H9 (cell line): Measurements from ENCODE around the gene CEP250. TPM values are rescaled to one million over a fixed set of nuclear protein-coding genes. Genes with fewer than 3 reads are reported as not detected.

Experiments
- DNase-seq: peaks from one replicate; pipeline ENCODE4 v3.0.0-alpha.2; 2017
- H2AFZ ChIP-seq: one replicate; pipeline ENCODE4 v1.6.1; 2013; ENCODE audit warnings: mild to moderate bottlenecking, low read length, control low read depth, moderate library complexity
- H2AK5ac ChIP-seq: 2 replicates; pipeline ENCODE4 v1.6.1; 2013; ENCODE audit warnings: low read length, control low read depth, mixed read lengths; ENCODE audit not compliant: insufficient read length
- H2BK120ac ChIP-seq: one replicate; pipeline ENCODE4 v1.6.1; 2013; ENCODE audit warnings: low read depth, mild to moderate bottlenecking, low read length, control low read depth, inconsistent platforms; ENCODE audit not compliant: poor library complexity, severe bottlenecking
- H2BK12ac ChIP-seq: 2 replicates; pipeline ENCODE4 v1.6.1; 2013; ENCODE audit warnings: low read length, control low read depth, mixed read lengths, low read depth; ENCODE audit not compliant: insufficient read length
- H2BK15ac ChIP-seq: 2 replicates; pipeline ENCODE4 v1.6.1; 2013; ENCODE audit warnings: low read depth, low read length, control low read depth
- H2BK20ac ChIP-seq: one replicate; pipeline ENCODE4 v1.6.1; 2013; ENCODE audit warnings: low read depth, mild to moderate bottlenecking, low read length, control low read depth, inconsistent platforms; ENCODE audit not compliant: poor library complexity, severe bottlenecking
- H2BK5ac ChIP-seq: 2 replicates; pipeline ENCODE4 v1.6.1; 2013; ENCODE audit warnings: low read length, control low read depth, mixed read lengths; ENCODE audit not compliant: insufficient read length
- H3K14ac ChIP-seq: 2 replicates; pipeline ENCODE4 v1.6.1; 2013; ENCODE audit warnings: low read length, control low read depth; ENCODE audit not compliant: insufficient read depth
- H3K18ac ChIP-seq: 2 replicates; pipeline ENCODE4 v1.6.1; 2013; ENCODE audit warnings: low read depth, mild to moderate bottlenecking, mixed read lengths, low read length, control low read depth; ENCODE audit not compliant: insufficient read length
- H3K23ac ChIP-seq: 2 replicates; pipeline ENCODE4 v1.6.1; 2013; ENCODE audit warnings: low read length, control low read depth, mixed read lengths, low read depth; ENCODE audit not compliant: insufficient read length
- H3K23me2 ChIP-seq: 2 replicates; pipeline ENCODE4 v1.6.1; 2013; ENCODE audit warnings: low read depth, mild to moderate bottlenecking, mixed read lengths, low read length, control low read depth; ENCODE audit not compliant: insufficient read length, poor library complexity, severe bottlenecking
- H3K27ac ChIP-seq: 2 replicates; pipeline ENCODE4 v1.5.1; 2013; ENCODE audit warnings: low read length, control low read depth, mixed read lengths, low read depth; ENCODE audit not compliant: insufficient read length
- H3K27me3 ChIP-seq: 2 replicates; pipeline ENCODE4 v1.6.1; 2013; ENCODE audit warnings: low read length, control low read depth, inconsistent platforms; ENCODE audit not compliant: insufficient read depth
- H3K4ac ChIP-seq: 2 replicates; pipeline ENCODE4 v1.6.1; 2013; ENCODE audit warnings: low read depth, mild to moderate bottlenecking, control low read depth, inconsistent platforms, low read length, moderate library complexity
- H3K4me1 ChIP-seq: 2 replicates; pipeline ENCODE4 v1.6.1; 2013; ENCODE audit warnings: low read length, control low read depth, inconsistent platforms; ENCODE audit not compliant: insufficient read depth
- H3K4me2 ChIP-seq: 2 replicates; pipeline ENCODE4 v1.6.1; 2013; ENCODE audit warnings: low read length, control low read depth, mixed read lengths; ENCODE audit not compliant: insufficient read length, insufficient read depth
- H3K56ac ChIP-seq: 2 replicates; pipeline ENCODE4 v1.6.1; 2013; ENCODE audit warnings: low read depth, mild to moderate bottlenecking, mixed read lengths, low read length, control low read depth; ENCODE audit not compliant: insufficient read length
- H3K79me1 ChIP-seq: 2 replicates; pipeline ENCODE4 v1.6.1; 2013; ENCODE audit warnings: low read depth, mild to moderate bottlenecking, moderate library complexity, low read length, control low read depth, inconsistent platforms; ENCODE audit not compliant: insufficient read depth, poor library complexity, severe bottlenecking
- H3K79me2 ChIP-seq: 2 replicates; pipeline ENCODE4 v1.6.1; 2013; ENCODE audit warnings: low read length, control low read depth, inconsistent platforms; ENCODE audit not compliant: insufficient read depth
- H3K9ac ChIP-seq: 2 replicates; pipeline ENCODE4 v1.6.1; 2013; ENCODE audit warnings: low read length, control low read depth, mixed read lengths; ENCODE audit not compliant: insufficient read length; ENCODE audit errors: extremely low read depth
- H3K9me3 ChIP-seq: one replicate; pipeline ENCODE4 v1.6.1; 2013; ENCODE audit warnings: low read depth, low read length, inconsistent platforms; ENCODE audit not compliant: control insufficient read depth
- H3T11ph ChIP-seq: one replicate; pipeline ENCODE4 v1.6.1; 2013; ENCODE audit warnings: mild to moderate bottlenecking, low read length, control low read depth, inconsistent platforms
- H4K20me1 ChIP-seq: one replicate; pipeline ENCODE4 v1.6.1; 2013; ENCODE audit not compliant: control insufficient read depth, insufficient read length, insufficient read depth
- H4K5ac ChIP-seq: 2 replicates; pipeline ENCODE4 v1.6.1; 2013; ENCODE audit warnings: low read depth, mild to moderate bottlenecking, mixed read lengths, low read length, control low read depth; ENCODE audit not compliant: insufficient read length
- H4K8ac ChIP-seq: replicated peaks from 2 replicates; pipeline ENCODE4 v1.6.1; 2013; ENCODE audit warnings: low read length, control low read depth, mixed read lengths, low read depth; ENCODE audit not compliant: insufficient read length
- H4K91ac ChIP-seq: 2 replicates; pipeline ENCODE4 v1.6.1; 2013; ENCODE audit warnings: low read depth, mild to moderate bottlenecking, moderate library complexity, mixed read lengths, low read length, control low read depth; ENCODE audit not compliant: insufficient read length
- H3K27ac Mint-ChIP-seq, 3 experiments: 2 replicates in 2 of 3; 3 replicates in 1 of 3; pipeline ENCODE4 v1.8.0; 2020 to 2021; ENCODE audit warnings: mixed read lengths in 3 of 3, mild to moderate bottlenecking in 1 of 3, moderate library complexity in 1 of 3
- H3K27me3 Mint-ChIP-seq: 2 replicates; pipeline ENCODE4 v1.8.0; 2021; ENCODE audit warnings: low read depth, mild to moderate bottlenecking, moderate library complexity, mixed read lengths
- H3K36me3 Mint-ChIP-seq, 3 experiments: 2 replicates in 2 of 3; 3 replicates in 1 of 3; pipeline ENCODE4 v1.8.0; 2020 to 2021; ENCODE audit warnings: low read depth in 3 of 3, mixed read lengths in 3 of 3; ENCODE audit not compliant: insufficient read depth in 1 of 3
- H3K4me1 Mint-ChIP-seq, 2 experiments: 2 replicates each; pipeline ENCODE4 v1.8.0; 2020; ENCODE audit warnings: mixed read lengths in 2 of 2
- H3K4me3 Mint-ChIP-seq, 2 experiments: 2 replicates in 1 of 2; 3 replicates in 1 of 2; pipeline ENCODE4 v1.8.0; 2020 to 2021; ENCODE audit warnings: mild to moderate bottlenecking in 2 of 2, mixed read lengths in 2 of 2, moderate library complexity in 1 of 2
- H3K9me3 Mint-ChIP-seq, 2 experiments: 2 replicates in 1 of 2; 3 replicates in 1 of 2; pipeline ENCODE4 v1.8.0; 2020; ENCODE audit warnings: mild to moderate bottlenecking in 2 of 2, mixed read lengths in 2 of 2, moderate library complexity in 1 of 2
- WGBS: extraction: QIAGEN DNeasy Blood & Tissue Kit; methylation state at CpG from one replicate; pipeline ENCODE4 v1.1.7; 2013; ENCODE audit warnings: missing lambda C conversion rate, low lambda C conversion rate, mixed read lengths; ENCODE audit not compliant: insufficient read length; ENCODE audit errors: extremely low coverage; 5-methylcytosine and 5-hydroxymethylcytosine counted together
- total RNA-seq: library from RNA; stranded (reverse); gene quantifications from 2 replicates; pipeline ENCODE4 v1.2.1, GENCODE V29; 2021
- TF ChIP-seq, protein P1 (sequence below): fragments of 200-600 bp; sonication (generic); conservative IDR thresholded peaks from 3 replicates; pipeline ENCODE4 v1.8.0; 2021; ENCODE audit warnings: antibody characterized with exemption, mild to moderate bottlenecking

CEP250 gene
- total RNA-seq, 1 experiment from 2014 or later = 29.8 TPM

GRCh38 chr20:35515949-35516645 is 60.7 kb downstream of the CEP250 start:
- Histone ChIP-seq H3K4me2 (no peak overlapping the region), H2BK20ac (no peak overlapping the region), H2BK12ac (no peak overlapping the region), H3T11ph (no peak overlapping the region), H2BK120ac (no peak overlapping the region), H3K23me2 (no peaks in the 10 kb centered on the region), H3K18ac (no peak overlapping the region), H2BK5ac (no peak overlapping the region), H2AK5ac (no peak overlapping the region), H3K79me1 (no peaks in the 10 kb centered on the region), H3K56ac (no peak overlapping the region), H4K91ac (no peak overlapping the region), H3K14ac (no peak overlapping the region), H3K79me2 (no peaks in the 10 kb centered on the region), H3K4me1 (no peaks in the 10 kb centered on the region), H4K20me1 (no peaks in the 10 kb centered on the region), H3K9me3 (no peaks in the 10 kb centered on the region), H3K4ac (no peak overlapping the region), H2BK15ac (no peak overlapping the region), H3K27me3 (no peaks in the 10 kb centered on the region), H3K27ac (no peak overlapping the region), H2AFZ (no peak overlapping the region), H4K8ac (no peak overlapping the region), H4K5ac (no peak overlapping the region), H3K9ac (no peak overlapping the region), H3K23ac (no peak overlapping the region)
- TF ChIP-seq, protein P1, sequence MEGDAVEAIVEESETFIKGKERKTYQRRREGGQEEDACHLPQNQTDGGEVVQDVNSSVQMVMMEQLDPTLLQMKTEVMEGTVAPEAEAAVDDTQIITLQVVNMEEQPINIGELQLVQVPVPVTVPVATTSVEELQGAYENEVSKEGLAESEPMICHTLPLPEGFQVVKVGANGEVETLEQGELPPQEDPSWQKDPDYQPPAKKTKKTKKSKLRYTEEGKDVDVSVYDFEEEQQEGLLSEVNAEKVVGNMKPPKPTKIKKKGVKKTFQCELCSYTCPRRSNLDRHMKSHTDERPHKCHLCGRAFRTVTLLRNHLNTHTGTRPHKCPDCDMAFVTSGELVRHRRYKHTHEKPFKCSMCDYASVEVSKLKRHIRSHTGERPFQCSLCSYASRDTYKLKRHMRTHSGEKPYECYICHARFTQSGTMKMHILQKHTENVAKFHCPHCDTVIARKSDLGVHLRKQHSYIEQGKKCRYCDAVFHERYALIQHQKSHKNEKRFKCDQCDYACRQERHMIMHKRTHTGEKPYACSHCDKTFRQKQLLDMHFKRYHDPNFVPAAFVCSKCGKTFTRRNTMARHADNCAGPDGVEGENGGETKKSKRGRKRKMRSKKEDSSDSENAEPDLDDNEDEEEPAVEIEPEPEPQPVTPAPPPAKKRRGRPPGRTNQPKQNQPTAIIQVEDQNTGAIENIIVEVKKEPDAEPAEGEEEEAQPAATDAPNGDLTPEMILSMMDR = no peak
- WGBS = no CpG with 5 or more reads among the region's 3 CpGs
- Mint-ChIP-seq H3K36me3 (peaks cover 0 to 19% (median 15%) of the 10 kb centered on the region in 3 experiments; a peak in 6 of 7 replicates), H3K27ac (peak overlapping the region in 1 of 3 experiments; percentile 57; a peak in 1 of 7 replicates), H3K9me3 (no peaks in the 10 kb centered on the region), H3K4me1 (no peaks in the 10 kb centered on the region), H3K27me3 (no peaks in the 10 kb centered on the region; the same call in 1 of the 2 replicates), H3K4me3 (no peak overlapping the region)
- DNase-seq = no peak
